GM19468 (cell line): ENCODE measurements around the gene PRDM16.

ENCODE experiments used
- ATAC-seq: cut with Tn5 transposase; IDR thresholded peaks from one replicate; pipeline ENCODE4 v1.9.1; 2021; ENCODE audit warnings: mild to moderate bottlenecking, moderate library complexity, moderate number of reproducible peaks; ENCODE audit not compliant: unreplicated experiment; ENCODE audit errors: extremely low read depth

Gene PRDM16

DNA sequence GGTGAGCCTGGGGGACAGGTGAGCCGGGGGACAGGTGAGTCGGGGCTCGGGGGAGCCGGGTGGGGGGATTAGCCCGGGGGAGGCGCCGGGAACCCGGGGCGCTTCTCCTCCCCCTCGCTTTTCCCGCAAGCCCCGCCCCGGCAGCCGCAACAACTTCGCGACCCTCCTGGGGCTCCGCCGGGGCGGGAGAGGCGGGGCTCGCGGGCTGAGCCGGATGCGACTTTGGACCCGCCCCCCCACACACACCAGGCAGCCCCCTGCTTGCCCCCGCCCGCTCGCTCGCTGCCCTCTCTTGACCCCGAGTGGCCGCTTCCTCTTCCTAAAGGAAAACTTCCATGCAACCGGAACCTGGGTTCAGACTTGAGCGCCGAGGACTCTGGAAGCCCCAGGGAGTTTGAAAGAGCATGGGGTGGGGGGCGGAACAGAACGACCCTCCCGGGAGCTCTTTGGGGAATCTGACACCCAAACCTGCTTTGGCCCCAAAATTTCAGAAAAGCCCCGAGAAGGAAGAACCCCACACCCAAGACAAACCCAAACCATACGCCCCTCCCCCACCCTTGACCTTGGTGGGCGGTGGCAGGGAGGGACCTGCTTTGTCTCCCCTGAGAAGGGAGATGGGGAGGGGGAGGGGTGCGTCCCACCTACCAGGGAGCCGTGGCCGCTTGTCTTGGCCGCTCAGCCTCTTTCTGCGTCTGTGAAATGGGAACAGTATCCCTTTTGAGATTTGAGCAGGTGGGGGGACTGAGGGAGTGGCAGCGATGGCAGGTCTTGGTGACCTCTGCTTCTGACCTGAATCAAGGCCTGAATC is 386.0 kb downstream of the PRDM16 start:
- no peak for ATAC-seq

DNA sequence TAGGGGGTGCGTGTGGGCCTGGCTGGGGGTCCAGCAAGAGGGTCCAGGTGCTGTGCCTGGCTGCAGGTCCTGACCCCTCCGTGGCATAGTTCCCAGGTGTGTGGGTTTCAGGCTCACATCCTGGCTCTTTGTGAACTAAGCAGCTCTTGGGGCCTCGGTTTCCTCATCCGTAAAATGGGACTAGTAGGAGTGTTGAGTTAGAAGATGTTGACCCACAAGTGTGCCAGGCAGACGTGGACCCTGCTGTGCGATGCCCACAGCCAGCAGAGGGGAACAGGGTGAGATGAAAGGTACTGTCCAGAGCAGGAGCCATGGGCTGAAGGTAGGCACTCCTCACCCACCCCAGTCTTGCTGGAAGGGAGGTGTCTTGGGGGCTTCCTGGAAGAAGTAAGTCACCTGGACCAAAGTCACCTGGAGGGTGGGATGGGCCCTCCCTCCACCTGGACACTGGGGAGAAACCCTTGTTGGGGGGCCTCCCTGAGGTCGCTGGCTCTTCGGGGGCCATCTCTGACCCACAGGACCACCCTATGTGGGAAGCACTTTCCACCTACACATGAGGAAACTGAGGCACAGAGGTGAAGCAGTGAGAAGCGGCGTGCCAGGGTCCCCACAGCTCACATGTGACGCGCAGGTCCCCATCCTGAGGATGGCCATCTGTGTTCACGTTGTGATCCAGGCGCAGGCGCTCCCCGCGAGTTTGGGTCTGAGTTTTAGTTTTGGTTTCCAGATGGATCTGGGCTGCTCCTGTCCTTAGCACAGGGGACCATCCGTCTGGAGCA is 386.9 kb downstream of the PRDM16 start:
- ATAC-seq: no peak

DNA sequence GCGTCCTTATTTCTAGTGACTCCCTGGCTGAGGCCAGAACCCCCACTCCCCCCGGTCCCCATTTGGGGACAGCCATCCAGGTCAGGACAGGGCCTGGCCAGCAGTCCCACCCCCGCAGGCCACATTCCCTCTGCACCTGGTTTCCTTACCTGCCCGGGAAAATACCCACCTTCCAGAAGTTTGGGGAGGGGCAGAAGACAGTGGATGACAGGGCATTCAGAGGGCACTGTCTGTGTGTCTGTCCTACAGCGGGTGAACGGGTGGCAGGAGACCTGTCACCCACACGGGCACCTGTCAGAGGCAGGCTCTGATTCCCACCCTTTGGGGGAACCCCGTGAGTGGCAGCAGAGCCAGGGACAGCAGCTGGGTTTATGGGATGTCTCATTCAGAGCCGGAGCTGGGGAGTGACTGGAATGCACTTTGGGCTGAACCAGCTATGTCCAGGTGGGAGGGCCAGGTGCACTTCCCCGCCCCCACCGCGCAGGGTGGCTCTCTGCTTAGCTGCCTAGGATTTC is 387.5 kb downstream of the PRDM16 start:
- ATAC-seq: no peak

DNA sequence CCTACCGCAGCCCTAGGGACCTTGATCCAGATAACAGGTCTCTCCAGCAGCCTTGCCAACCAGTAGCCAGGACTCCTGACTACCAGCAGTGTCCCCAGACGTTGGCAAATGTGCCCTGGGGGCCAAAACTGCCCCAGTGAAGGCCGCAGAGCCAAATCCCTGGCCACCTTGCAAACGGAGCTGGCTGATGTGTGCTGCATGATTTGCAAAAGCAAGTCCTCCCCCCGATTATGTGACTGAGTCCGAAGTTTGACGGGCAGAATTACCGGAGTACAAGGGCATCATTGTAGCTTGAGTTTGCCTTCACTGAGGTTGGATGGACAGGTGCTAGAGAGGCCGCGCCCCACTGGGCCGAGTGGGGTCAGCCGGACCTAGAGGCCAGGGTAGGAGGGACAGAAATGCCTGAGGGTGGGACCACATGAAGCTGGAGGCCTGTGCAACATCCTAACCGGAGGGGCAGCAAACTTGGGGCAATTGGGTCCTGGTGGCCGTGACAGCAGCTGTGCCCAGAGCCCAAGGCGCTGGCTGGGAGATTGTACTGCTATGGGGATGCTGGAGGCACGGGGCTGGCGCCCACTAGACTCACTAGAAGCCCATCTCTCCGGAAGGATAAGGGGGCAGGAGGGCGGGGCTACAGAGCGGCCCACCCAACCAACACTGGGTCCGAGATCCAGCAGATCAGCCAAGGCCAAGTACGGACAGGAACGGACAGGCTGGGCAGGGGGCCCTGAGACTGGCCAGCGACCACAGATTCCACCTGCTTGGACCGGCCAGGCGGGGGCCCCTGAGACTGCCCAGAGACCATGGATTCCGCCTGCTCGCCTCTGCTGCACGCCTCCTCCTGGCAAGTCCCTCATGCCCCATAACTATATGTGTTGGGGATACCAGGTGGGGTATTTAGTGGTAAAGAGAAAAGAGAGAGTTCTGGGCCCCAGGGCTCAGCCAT is 388.2 kb downstream of the PRDM16 start:
- no peak for ATAC-seq

DNA sequence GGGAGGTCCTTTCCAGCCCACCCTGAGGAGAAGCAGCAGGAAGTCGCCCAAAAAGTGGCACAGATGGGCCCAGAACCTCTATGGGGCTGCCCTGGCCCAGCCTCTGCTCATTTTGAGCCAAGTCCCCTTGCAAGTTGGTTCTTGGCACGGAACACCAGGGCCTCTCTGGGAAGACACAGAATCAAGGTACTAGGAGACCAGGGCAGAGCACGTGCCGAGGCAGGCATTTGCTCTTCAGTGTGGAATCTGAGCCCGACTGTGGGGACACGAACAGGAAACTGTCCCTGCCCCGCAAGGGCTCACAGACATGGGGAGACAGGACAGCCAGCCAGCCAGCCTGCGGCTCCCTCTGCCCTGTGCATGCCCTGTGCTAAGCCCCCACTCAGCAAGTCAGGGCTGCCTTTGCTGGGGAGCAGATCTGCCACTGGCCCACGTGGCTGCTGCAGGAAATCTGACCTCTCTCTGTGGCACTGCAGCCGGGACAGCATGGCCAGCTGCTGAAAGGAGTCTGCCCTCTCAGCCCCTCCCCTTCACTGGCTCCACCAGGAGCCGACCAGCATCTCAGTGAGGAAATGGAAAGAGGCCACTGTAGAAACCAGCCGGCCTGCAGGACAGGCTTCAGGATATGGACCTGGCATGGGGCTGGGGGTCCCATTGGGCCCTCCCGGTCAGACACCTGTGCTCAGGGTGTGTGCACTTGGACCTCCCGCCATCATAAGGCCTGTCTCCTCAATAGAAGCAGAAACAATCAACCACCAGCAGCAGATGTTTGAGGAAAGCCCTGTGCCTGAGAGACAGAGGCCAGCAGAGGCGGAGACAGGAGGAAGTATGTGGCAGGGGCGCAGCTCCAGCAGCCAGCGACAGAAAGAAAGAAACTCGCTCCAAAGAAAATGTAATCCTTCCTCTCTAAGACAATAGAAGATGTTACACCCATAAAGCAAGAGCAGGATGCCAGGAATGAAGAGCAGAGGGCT is 389.2 kb downstream of the PRDM16 start:
- ATAC-seq: no peak

DNA sequence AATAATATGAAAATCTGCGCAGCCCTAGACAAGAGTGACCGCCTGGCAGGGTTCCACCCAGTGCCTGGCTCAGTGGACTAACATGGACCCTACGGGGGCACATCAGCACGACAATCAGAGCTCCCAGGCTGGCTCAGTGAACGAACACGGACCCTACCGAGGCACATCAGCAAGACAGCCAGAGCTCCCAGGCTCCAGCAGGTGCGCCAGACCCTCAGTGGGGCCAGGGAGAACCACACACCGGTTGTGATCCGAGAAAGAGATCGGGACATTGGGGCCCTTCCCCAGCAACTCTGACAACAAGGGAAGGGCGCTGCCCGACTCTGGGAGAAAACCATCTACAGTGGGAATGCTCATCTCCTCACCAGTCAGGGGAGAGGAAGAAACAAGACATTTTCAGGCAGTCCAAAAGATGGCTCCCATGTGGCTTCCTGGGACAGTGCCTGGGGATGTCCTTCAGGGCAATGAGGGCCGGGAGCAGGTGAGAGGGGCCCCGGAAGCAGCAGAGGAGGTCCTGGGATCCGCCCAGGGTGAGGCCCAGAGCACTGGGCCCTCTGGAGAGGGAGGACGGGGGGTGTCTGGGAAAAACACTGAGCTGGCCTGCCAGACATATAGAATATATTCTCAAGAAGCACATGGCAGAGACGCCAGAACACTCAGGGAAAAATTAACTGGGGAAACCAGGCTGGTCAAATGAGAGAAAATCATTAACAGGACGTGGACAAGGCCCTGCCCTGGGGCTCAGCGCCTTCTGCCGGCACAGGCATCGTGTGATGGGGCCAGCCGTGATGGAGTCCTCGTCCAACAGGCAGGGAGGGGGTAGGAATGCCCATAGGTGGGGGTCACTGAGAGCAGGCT is 390.3 kb downstream of the PRDM16 start:
- no peak for ATAC-seq

DNA sequence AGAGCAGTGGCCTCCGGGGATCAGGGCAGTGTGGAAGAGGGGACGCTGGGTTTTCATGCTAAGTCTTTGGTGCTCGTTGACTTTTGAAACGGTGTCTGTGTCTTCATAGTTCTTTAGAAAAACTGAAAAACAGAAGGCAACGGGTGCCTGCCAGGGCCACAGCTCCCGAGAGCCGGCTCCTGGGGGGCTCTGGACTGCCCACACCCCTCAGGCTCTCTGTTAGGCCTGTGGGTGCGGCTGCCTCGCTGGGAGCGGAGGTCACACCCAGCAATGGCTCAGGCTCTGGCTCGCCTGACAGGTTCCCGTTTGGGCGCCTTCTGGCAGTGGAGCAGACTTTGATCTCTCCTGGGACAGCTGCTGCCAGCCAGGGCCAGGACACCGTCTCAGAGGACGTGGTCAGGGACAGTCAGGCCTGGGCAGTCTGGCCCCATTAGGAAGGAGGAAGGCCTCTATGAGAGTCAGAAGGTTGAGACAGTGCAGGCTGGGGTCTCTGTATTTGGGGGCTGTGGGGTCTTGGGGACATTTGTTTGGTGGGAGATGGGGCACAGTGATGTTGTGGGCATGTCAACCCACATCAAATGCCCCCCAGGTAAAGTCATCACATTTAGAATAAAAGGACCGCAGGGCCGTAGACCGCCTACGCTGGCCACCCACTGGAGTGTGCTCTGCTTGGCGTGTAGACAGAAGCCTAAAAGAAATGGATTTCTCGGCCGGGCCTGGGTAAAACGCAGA is 391.1 kb downstream of the PRDM16 start:
- no peak for ATAC-seq

DNA sequence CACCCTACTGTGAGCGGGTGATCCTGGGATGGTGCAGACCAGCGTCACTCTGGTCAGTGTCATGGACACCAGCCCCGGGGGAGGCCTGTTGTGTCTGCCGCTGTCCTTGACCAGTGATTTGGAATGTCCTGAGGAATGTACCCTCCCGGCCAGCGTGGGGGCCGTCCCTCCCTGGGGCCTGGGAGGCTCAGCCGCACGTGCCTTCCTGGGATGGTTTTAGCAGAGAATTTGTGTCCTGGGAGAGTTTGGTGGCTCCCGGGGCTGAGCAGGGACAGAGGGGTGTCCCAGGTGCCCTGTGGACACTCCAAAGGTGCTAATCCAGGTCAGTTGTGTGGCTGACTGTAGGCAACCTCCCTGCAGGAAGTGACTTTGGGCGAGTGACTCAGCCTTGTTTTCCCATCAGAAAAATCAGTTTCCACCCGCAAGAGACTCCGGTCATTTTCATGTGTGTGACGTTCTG is 391.7 kb downstream of the PRDM16 start:
- no peak for ATAC-seq

DNA sequence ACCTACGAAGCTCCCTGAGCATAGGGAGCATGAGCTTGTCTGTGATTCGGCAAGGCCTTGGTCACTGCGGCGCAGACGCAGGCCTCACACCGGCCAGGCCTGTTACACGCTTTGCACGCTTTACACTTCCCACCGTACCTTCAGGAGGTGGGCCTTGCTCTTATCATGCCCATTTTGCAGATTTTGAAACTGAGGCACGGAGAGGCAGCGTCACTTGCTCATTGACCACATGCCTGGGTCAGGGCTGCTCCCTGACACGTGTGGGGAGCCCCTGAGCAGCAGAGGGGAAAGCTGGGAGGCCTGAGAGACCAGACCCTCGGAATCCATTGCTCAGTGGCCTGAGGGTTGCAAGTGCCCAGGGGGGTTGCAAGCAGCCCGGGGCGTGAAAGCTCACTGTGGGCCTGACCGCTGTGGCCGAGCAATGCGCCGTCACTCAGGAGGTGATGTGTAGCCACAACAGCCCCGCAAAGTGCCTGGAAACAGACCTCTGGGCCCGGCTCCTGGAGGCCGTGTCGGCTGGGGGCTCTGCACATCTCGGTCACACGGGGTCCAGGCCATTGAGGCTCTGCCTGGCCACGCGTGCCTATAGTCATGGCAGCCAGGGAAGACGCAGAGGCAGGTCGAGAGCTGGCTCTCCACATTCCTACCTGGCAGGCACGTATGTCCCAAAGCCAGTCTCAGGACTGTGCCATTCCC is 392.4 kb downstream of the PRDM16 start:
- ATAC-seq: no peak

DNA sequence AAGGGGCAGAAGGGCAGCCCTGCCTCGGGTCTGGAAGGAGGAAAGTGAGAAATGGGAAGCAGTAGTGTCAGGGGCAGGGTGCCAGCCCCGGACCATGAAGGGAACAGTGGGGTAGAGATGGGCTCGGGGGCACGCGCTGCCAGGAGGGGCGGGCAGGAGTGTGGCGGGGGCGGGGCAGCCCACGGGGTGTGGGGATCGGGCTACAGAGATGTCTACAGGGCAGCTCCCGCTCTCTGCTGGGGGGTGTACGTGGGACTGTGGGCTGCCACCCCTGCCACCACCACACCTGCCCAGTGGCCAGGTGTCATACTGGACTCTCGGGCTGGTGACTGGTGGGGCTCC is 392.9 kb downstream of the PRDM16 start:
- no peak for ATAC-seq

DNA sequence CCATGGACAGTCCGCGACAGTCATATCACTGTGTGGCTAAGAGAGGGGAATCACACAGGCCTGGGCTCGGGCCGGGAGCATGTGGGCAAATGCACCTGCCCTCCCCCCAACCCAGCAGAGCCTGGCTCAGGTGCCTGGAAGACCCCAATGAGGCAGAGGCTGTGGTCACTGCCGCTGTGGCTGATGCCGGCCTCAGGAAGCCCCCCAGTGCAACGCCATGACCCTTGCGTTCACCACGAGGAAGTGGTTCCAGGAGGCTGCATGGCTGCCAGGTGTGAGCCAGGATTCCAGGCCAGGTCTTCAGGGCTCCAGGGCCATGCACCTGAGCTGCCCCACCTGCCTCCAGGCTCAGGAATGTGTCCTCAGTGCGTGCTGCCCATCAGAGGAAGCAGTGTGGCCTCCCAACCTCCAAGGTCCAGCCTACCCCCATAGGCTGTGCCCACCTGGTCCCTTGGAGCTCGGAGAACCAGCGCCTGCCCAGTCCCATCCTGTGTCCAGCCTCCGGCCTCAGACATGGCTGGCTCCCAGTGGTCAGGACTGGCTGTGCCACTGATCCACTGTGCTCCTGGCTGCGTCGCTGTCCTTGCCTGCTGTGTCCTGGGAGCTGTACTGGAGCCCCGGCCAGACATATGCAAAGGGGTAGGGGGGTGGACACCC is 393.5 kb downstream of the PRDM16 start:
- ATAC-seq: no peak

DNA sequence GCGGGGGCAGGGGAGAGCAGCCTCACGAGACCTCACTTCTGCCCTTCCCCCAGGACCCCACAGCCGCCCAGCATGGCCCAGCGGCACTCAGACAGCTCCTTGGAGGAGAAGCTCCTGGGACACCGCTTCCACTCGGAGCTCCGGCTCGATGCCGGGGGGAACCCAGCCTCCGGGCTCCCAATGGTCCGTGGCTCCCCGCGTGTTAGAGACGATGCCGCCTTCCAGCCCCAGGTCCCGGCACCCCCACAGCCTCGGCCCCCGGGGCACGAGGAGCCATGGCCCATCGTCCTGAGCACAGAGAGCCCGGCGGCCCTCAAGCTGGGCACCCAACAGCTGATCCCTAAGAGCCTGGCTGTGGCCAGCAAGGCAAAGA is 394.0 kb downstream of the PRDM16 start:
- ATAC-seq: no peak

DNA sequence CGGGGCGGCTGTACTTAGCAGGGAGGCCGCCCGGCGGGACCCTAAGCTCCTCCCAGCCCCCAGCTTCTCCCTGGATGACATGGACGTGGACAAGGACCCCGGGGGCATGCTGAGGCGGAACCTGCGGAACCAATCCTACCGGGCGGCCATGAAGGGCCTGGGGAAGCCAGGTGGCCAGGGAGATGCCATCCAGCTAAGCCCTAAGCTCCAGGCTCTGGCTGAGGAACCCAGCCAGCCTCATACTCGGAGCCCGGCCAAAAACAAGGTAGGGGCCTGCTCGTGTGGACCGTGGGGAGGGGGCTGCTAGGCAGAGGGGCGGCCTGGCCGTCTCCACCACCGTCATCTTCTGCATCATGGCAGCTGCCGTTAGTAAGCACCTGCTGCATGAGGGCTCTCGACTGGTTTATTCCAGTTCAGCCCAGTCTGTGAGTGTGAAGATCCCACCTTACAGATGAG is 394.4 kb downstream of the PRDM16 start:
- no peak for ATAC-seq

DNA sequence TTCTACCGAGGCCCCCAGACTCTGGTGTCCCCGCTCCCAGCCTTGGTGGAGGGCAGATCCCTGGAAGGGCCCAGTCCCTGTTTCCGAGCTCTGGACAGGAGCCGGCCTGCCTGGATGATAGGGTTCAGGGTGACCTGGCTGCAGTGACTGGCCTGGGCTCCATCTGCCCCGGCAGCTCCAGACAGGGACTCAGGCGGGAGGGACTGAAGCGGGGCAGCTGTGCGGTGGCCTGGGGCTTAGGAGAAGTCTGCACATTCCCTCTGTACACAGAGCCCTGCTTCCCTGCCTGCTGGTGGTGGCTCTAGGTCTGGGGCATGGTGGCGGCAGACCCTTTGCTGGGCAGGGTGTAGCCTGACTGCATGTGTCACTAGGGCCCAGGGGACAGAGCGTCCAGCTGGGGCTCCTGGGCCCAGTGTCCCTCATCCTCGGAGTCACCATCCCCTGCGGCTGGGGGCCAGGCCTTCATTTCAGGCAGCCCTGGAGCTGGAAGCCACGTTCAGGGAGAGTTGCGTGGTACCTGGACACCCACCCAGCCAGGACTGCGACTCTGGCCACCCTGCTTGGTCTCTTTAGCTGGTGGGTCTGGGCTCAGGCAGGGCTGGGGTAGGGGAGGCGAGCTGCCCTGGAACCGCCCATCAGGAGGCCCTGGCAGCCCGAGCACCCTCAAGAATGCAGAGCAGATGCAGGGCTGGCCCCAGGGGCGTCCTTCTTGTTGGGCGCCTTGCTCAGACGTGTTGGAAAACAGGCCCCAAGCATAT is 395.1 kb downstream of the PRDM16 start:
- ATAC-seq: no peak

DNA sequence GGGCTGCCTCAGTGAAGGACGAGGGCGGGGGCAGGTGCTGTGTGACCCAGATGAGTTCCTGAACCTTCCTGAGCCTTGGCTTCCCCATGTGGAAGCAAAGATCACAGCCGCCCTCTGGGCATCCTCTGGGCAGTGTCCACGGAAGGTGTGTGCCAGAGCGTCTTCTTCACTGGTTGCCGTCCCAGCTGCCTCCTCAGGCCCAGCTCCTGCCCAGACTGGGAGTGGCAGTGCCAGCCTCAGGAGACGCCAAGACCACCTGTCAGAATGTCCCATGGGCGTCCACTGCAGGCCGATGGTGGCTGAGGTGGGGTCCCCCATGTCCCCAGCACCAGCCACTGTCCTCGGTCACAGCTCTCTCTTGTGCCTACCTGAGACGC is 395.6 kb downstream of the PRDM16 start:
- no peak for ATAC-seq
